PC-3 (cell line): ENCODE results near the gene LPCAT2. TPM values are rescaled to one million over a fixed set of nuclear protein-coding genes. Genes with fewer than 3 reads are reported as not detected.

Source experiments
- ATAC-seq: fragments of 200-7000 bp; cut with Tn5 transposase; 2 replicates; pipeline ENCODE4 v1.9.1; 2020; ENCODE audit warnings: mild to moderate bottlenecking, moderate library complexity
- BruUV-seq: library from RNA; stranded (reverse); fragments of 400-500 nt; replicated peaks from 2 replicates; lab custom pipeline; 2021; lab: Mats Ljungman, UMichigan
- CTCF ChIA-PET: fragments of 300-600 bp; sonication (Branson Sonifier 250); formaldehyde crosslinking; loops from one replicate; lab custom pipeline; 2022; ENCODE audit warnings: antibody characterized with exemption; lab: Charles Lee
- POLR2A ChIA-PET: fragments of 300-600 bp; sonication (Branson Sonifier 250); formaldehyde crosslinking; loops from one replicate; lab custom pipeline; 2022; ENCODE audit warnings: antibody characterized with exemption; ENCODE audit not compliant: unreplicated experiment; lab: Charles Lee
- DNase-seq: peaks from one replicate; pipeline ENCODE4 v3.0.0-alpha.2; 2015
- H2AFZ ChIP-seq: fragments of 300-600 bp; sonication (generic); 2 replicates; pipeline ENCODE4 v1.6.0; 2016; ENCODE audit warnings: antibody characterized with exemption, low read length
- H3F3A ChIP-seq: fragments of 300-600 bp; sonication (generic); one replicate; pipeline ENCODE4 v1.6.0; 2017; ENCODE audit warnings: antibody characterized with exemption, low read length, control low read depth, mild to moderate bottlenecking; ENCODE audit not compliant: unreplicated experiment
- H3K27ac ChIP-seq: fragments of 300-600 bp; sonication (generic); 2 replicates; pipeline ENCODE4 v1.5.1; 2016; ENCODE audit warnings: mild to moderate bottlenecking, low read length
- H3K27me3 ChIP-seq: fragments of 300-600 bp; sonication (generic); 2 replicates; pipeline ENCODE4 v1.6.1; 2016; ENCODE audit warnings: low read length, mixed read lengths
- H3K36me3 ChIP-seq: fragments of 300-600 bp; sonication (generic); 2 replicates; pipeline ENCODE4 v1.6.1; 2016; ENCODE audit warnings: low read depth, mixed run types, low read length, mixed read lengths
- H3K4me1 ChIP-seq: fragments of 300-600 bp; sonication (generic); 2 replicates; pipeline ENCODE4 v1.5.1; 2016; ENCODE audit warnings: low read length; ENCODE audit not compliant: insufficient read depth
- H3K4me2 ChIP-seq: fragments of 300-600 bp; sonication (generic); 2 replicates; pipeline ENCODE4 v1.6.0; 2016; ENCODE audit warnings: low read length
- H3K4me3 ChIP-seq: fragments of 300-600 bp; sonication (generic); 2 replicates; pipeline ENCODE4 v1.5.1; 2016; ENCODE audit warnings: mild to moderate bottlenecking, low read length, mixed read lengths
- H3K79me2 ChIP-seq: fragments of 300-600 bp; sonication (generic); 2 replicates; pipeline ENCODE4 v1.6.1; 2017; ENCODE audit warnings: low read length, mixed read lengths
- H3K9ac ChIP-seq: fragments of 300-600 bp; sonication (generic); 2 replicates; pipeline ENCODE4 v1.6.0; 2016; ENCODE audit warnings: mild to moderate bottlenecking, low read length
- H3K9me2 ChIP-seq: fragments of 300-600 bp; sonication (generic); replicated peaks from 2 replicates; pipeline ENCODE4 v1.6.1; 2016; ENCODE audit warnings: mixed run types, low read length, mixed read lengths
- H3K9me3 ChIP-seq: fragments of 300-600 bp; sonication (generic); 2 replicates; pipeline ENCODE4 v1.6.1; 2016; ENCODE audit warnings: low read length, mixed read lengths
- H4K20me1 ChIP-seq: fragments of 300-600 bp; sonication (generic); 2 replicates; pipeline ENCODE4 v1.6.1; 2016; ENCODE audit warnings: low read length, mixed read lengths
- EZH2 ChIP-seq: fragments of 300-600 bp; sonication (generic); IDR thresholded peaks from one replicate; pipeline ENCODE4 v1.6.1; 2017; ENCODE audit warnings: antibody characterized with exemption, mild to moderate bottlenecking, low read length; ENCODE audit not compliant: unreplicated experiment
- EZH2phosphoT487 ChIP-seq: fragments of 300-600 bp; sonication (generic); IDR thresholded peaks from 2 replicates; pipeline ENCODE4 v1.6.1; 2018; ENCODE audit warnings: mild to moderate bottlenecking, antibody characterized with exemption, low read length, borderline replicate concordance
- intact Hi-C: fragments of 100-400 bp; cut with micrococcal nuclease; formaldehyde crosslinking; loops from 2 replicates; pipeline ENCODE4 v1.9.0; 2023
- total RNA-seq: library from RNA; depleted of rRNA; stranded (reverse); fragments of >200 nt; gene quantifications from 2 replicates; pipeline ENCODE4 v1.2.3, GENCODE V29; 2014
- TF ChIP-seq, protein P1 (sequence below): fragments of 300-600 bp; sonication (generic); conservative IDR thresholded peaks from 2 replicates; pipeline ENCODE4 v1.5.1; 2017; ENCODE audit warnings: antibody characterized with exemption, low read depth, mild to moderate bottlenecking, low read length

The LPCAT2 gene
- total RNA-seq, 1 experiment from 2014 or later = 8.0 TPM

DNA sequence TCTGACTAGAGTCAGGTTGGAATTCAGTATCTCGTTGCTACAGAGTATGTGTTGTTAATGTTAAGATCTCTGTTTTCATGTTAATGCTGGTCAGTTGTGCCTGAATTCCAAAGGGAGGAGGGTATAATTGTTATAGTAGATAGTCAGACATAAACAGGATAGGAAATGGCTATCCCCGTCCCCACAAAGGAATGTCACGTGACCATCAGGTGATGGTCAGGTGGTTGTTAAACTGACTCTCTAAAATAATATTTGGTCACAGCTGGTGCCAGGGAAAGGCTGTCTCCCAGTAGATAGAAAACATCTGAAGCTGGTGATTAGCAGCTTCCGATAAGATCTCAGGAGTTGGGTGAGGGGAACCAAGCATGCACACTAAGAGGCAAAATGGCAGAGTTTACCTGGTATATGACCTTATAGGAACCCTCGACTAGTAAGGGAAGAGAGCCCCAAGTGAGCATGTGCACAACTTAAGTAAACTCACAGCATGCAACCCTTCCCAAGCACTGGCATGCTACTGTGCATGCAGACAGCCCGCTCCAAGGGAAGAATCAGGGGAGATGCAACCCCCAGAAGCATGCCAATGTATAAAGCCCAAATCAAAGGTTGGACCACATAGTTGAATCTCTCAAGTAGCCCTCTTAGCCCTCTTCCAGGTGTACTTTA is 119.6 kb downstream of the LPCAT2 start:
- H3F3A ChIP-seq = no peaks in the 10 kb centered on the region
- H3K4me1 ChIP-seq = no peaks in the 10 kb centered on the region
- no peak for TF ChIP-seq EZH2phosphoT487
- TF ChIP-seq, protein P1, sequence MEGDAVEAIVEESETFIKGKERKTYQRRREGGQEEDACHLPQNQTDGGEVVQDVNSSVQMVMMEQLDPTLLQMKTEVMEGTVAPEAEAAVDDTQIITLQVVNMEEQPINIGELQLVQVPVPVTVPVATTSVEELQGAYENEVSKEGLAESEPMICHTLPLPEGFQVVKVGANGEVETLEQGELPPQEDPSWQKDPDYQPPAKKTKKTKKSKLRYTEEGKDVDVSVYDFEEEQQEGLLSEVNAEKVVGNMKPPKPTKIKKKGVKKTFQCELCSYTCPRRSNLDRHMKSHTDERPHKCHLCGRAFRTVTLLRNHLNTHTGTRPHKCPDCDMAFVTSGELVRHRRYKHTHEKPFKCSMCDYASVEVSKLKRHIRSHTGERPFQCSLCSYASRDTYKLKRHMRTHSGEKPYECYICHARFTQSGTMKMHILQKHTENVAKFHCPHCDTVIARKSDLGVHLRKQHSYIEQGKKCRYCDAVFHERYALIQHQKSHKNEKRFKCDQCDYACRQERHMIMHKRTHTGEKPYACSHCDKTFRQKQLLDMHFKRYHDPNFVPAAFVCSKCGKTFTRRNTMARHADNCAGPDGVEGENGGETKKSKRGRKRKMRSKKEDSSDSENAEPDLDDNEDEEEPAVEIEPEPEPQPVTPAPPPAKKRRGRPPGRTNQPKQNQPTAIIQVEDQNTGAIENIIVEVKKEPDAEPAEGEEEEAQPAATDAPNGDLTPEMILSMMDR = no peak
- TF ChIP-seq EZH2 = no peak
- DNase-seq (no peak), ATAC-seq (no peak)
- ChIA-PET CTCF (no interaction called here), POLR2A (no interaction called here)
- no peak overlapping the region for H2AFZ ChIP-seq
- H3K79me2 ChIP-seq = no peaks in the 10 kb centered on the region
- no peaks in the 10 kb centered on the region for H4K20me1 ChIP-seq
- H3K9me2 ChIP-seq = no peaks in the 10 kb centered on the region
- no peak overlapping the region for H3K4me3 ChIP-seq
- intact Hi-C loops = no loop called here
- no peaks in the 10 kb centered on the region for H3K27me3 ChIP-seq
- no peak overlapping the region for H3K27ac ChIP-seq
- no TSS peak for BruUV-seq
- H3K9me3 ChIP-seq = peaks cover 4% of the 10 kb centered on the region; the same call in 1 of the 2 replicates
- no peak overlapping the region for H3K9ac ChIP-seq
- no peak overlapping the region for H3K4me2 ChIP-seq
- no peaks in the 10 kb centered on the region for H3K36me3 ChIP-seq

DNA sequence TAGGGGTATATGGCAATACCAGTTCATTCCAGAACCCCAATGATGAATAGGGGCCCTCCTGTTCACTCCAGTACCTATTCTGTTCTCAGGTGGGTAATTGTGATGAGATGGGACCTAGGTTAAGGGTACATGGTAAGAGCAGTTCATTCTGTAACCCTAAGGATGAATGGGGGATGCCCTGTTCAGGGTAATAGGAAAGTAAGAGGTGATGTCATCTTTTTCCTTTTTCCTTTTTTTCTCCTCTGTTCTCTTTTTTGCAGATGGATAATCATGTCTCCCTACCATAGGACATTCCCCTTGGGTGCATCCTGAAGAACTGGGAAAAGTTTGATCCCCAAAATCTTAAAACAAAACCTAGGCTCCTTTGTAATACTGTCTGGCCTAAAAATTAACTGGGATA is 121.9 kb downstream of the LPCAT2 start:
- H3K27ac ChIP-seq = no peak overlapping the region
- no peak for DNase-seq

DNA sequence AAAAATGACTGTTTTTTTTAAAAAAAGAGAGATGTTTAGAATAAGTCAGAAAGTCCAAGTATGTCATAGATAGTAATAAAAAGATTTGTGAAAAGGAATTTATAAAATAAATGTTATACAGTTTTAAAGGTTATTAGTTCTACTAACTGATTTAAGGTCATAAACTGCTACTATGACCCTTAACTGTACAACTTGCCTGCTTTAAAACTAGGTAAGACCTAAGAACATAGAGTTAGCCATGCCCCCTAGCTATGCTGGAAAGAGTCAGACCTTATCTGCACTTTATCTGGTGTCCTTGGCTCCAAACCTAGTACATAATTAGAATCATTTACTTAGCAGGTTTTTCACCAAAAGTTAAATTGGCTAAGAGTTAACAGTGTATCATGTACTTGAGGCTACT is 123.4 kb downstream of the LPCAT2 start:
- no peaks in the 10 kb centered on the region for H3K79me2 ChIP-seq
- BruUV-seq = no TSS peak
- H4K20me1 ChIP-seq = no peaks in the 10 kb centered on the region
- TF ChIP-seq EZH2phosphoT487 (no peak), EZH2 (no peak)
- TF ChIP-seq, protein P1 = no peak
- H3K27ac ChIP-seq = no peak overlapping the region
- H3K4me2 ChIP-seq = no peak overlapping the region
- no peaks in the 10 kb centered on the region for H3F3A ChIP-seq
- no peak overlapping the region for H3K9ac ChIP-seq
- peaks cover 4% of the 10 kb centered on the region; the same call in 1 of the 2 replicates for H3K9me3 ChIP-seq
- no peak for ATAC-seq
- CTCF ChIA-PET = no interaction called here
- H3K27me3 ChIP-seq = no peaks in the 10 kb centered on the region
- no peaks in the 10 kb centered on the region for H3K36me3 ChIP-seq
- H3K9me2 ChIP-seq = no peaks in the 10 kb centered on the region
- H2AFZ ChIP-seq = no peak overlapping the region
- no peaks in the 10 kb centered on the region for H3K4me1 ChIP-seq
- intact Hi-C loops = no loop called here
- DNase-seq = no peak
- POLR2A ChIA-PET = no interaction called here
- H3K4me3 ChIP-seq = no peak overlapping the region

More for the DNA sequence above, 121.9 kb downstream of the LPCAT2 start:
- no peak overlapping the region for H3K4me2 ChIP-seq
- POLR2A ChIA-PET = no interaction called here
- BruUV-seq = no TSS peak
- no peak overlapping the region for H2AFZ ChIP-seq
- CTCF ChIA-PET = no interaction called here
- intact Hi-C loops = no loop called here
- no peaks in the 10 kb centered on the region for H3K4me1 ChIP-seq
- H3K79me2 ChIP-seq = no peaks in the 10 kb centered on the region
- no peak for ATAC-seq
- no peaks in the 10 kb centered on the region for H4K20me1 ChIP-seq
- H3K36me3 ChIP-seq = no peaks in the 10 kb centered on the region
- H3K9me2 ChIP-seq = no peaks in the 10 kb centered on the region
- H3F3A ChIP-seq = no peaks in the 10 kb centered on the region
- TF ChIP-seq EZH2phosphoT487 = no peak
- TF ChIP-seq, protein P1 = no peak
- no peak for TF ChIP-seq EZH2
- H3K9ac ChIP-seq = no peak overlapping the region
- no peaks in the 10 kb centered on the region for H3K27me3 ChIP-seq
- peaks cover 4% of the 10 kb centered on the region; the same call in 1 of the 2 replicates for H3K9me3 ChIP-seq
- H3K4me3 ChIP-seq = no peak overlapping the region
